Large intestine (tissue), 3 donors: ENCODE results near the gene DDOST. TPM values are rescaled to one million over a fixed set of nuclear protein-coding genes. Genes with fewer than 3 reads are reported as not detected.

ENCODE experiments used
- DNase-seq, 2 donors: peaks; one replicate each; pipeline versions ENCODE4 v3.0.0 to v3.0.0-alpha.2; 2013
- H3K27ac ChIP-seq: one replicate; pipeline ENCODE4 v1.5.1; 2013; ENCODE audit warnings: low read length
- H3K27me3 ChIP-seq: 2 replicates; pipeline ENCODE4 v1.6.1; 2013; ENCODE audit warnings: low read length; ENCODE audit not compliant: control insufficient read depth, insufficient read depth
- H3K36me3 ChIP-seq: 2 replicates; pipeline ENCODE4 v1.6.1; 2013; ENCODE audit warnings: low read length; ENCODE audit not compliant: control insufficient read depth, insufficient read depth
- H3K4me1 ChIP-seq: one replicate; pipeline ENCODE4 v1.6.1; 2013; ENCODE audit warnings: low read length; ENCODE audit not compliant: control insufficient read depth, insufficient read depth
- H3K4me3 ChIP-seq: one replicate; pipeline ENCODE4 v1.5.1; 2013; ENCODE audit warnings: low read length
- H3K9me3 ChIP-seq: one replicate; pipeline ENCODE4 v1.6.1; 2013; ENCODE audit warnings: mild to moderate bottlenecking, low read depth, low read length, moderate library complexity; ENCODE audit not compliant: control insufficient read depth
- WGBS: methylation state at CpG from one replicate; pipeline ENCODE4 v1.1.5; 2013; ENCODE audit warnings: low lambda C conversion rate; ENCODE audit not compliant: insufficient coverage; 5-methylcytosine and 5-hydroxymethylcytosine counted together
- polyA plus RNA-seq: library from polyadenylated mRNA; unstranded; fragments of 120-200 nt; gene quantifications from one replicate; pipeline ENCODE4 v1.2.1, GENCODE V29; 2013

DDOST gene
- polyA plus RNA-seq, 1 donor, result 201 TPM

DNA sequence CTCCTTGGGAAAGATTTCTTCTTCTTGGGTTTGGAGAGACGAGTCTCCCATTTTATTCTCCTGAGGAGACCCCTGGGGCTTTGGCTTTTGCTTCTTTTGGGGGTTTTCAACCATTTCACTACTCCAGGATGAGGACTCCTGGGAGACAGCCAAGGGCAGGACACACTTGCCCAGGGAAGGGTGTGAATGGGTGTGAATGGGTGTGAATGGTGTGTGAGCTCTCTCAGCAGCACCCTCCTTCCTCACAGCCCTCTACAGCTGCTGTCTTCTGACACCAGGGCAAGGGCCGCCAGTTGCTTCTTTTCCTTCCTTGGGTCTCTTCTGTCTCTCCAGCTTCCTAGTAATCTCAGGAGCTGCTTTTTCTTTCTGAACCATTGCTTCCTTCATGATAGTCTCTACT is 32.5 kb upstream of the DDOST start:
- peaks cover 3% of the 10 kb centered on the region for H3K9me3 ChIP-seq
- no peaks in the 10 kb centered on the region for H3K27me3 ChIP-seq
- H3K4me3 ChIP-seq, result no peak overlapping the region
- no peaks in the 10 kb centered on the region for H3K36me3 ChIP-seq
- H3K4me1 ChIP-seq, result peaks cover 4% of the 10 kb centered on the region
- no peak overlapping the region for H3K27ac ChIP-seq
- no peak for DNase-seq
- WGBS, result no CpG with 5 or more reads among the region's 2 CpGs

DNA sequence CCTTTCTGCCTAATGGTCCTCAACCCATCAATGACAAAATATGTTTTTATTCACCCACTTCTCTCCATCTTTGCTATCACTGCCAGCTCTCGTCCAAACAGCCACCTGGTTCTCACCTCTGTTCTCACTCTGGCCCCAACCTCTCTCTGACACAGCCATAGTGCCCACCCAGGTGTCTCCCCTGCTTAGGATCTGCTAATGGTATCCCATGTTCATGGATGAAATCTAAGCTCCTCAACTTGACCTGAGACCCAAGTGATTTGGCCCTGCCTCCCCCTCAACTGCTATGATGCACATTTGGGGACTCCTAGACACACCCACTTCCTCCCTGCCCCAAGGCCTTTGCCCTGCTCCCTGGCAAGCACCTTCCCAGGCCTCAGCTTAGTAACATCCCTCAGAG is 30.7 kb upstream of the DDOST start:
- no peak overlapping the region for H3K27ac ChIP-seq
- 83% methylated on average over 1 of the region's 1 CpG for WGBS
- peaks cover under 1% of the 10 kb centered on the region for H3K4me1 ChIP-seq
- no peaks in the 10 kb centered on the region for H3K36me3 ChIP-seq
- no peaks in the 10 kb centered on the region for H3K27me3 ChIP-seq
- DNase-seq, result no peak
- peaks cover 3% of the 10 kb centered on the region for H3K9me3 ChIP-seq
- no peak overlapping the region for H3K4me3 ChIP-seq

DNA sequence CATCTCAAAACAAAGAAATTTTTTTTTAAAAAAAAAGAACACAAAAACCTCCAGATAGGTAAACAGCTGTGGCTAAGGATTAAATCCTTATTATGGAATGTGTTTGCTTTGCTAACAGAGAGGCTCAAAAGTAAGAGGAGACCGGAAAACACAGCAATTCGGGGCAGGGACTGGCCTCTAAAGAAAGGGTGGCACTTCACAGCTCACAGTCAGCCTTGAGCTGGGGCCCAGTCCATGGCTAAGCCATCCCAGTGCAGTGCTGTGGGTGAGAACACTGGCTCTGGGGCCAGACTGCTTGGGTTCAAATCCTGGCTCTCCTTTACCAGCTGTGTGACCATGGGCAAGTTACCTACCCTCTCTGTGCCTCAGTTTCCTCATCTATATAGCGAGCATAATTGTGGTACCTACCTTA is 28.5 kb upstream of the DDOST start:
- no peak for DNase-seq
- H3K36me3 ChIP-seq, result no peaks in the 10 kb centered on the region
- no peak overlapping the region for H3K4me3 ChIP-seq
- no peak overlapping the region for H3K27ac ChIP-seq
- H3K9me3 ChIP-seq, result peaks cover 3% of the 10 kb centered on the region
- no CpG with 5 or more reads among the region's 3 CpGs for WGBS
- H3K27me3 ChIP-seq, result no peaks in the 10 kb centered on the region
- no peaks in the 10 kb centered on the region for H3K4me1 ChIP-seq

DNA sequence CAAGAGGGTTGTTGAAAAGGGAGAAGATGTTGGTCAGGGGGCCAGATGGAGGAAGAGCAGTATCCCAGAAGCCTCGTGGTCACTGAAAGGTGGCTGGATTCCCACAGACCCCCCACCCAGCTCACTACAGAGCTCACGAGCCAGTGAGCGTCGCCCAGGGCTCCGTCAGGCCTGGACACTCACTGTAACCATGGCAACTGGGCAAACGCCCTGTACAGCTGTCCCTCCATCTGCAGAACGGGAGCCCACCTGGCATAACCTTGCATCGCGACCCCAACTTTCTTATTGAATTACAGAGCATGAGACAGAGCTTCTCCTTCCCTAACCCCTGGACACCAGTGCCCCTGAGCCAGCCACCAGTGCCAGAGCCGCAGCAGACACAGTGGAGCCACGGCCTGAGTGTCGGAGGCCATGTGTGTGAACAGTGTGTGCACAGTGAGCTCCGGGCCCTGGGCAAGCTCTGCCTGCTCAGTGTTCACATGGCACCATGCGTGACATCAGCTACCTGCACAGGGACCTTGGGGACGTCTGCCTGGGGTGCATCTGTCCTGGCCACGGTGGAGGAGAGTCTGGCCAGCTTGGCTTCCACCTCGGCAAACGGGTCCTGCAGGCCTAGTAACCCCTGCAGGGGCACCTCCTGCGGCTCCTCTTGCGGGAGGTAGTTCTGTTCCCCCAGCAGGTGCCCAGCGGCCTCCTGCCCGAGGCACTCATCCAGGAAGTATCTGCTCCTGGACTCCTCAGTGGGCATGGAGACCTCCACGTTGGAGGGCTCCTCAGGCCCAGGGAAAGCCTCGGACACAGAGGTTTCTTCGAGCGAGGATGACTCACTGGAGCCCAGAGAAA is 25.9 kb upstream of the DDOST start:
- no peaks in the 10 kb centered on the region for H3K27me3 ChIP-seq
- H3K4me1 ChIP-seq, result no peaks in the 10 kb centered on the region
- no CpG with 5 or more reads among the region's 26 CpGs for WGBS
- peaks cover 3% of the 10 kb centered on the region for H3K9me3 ChIP-seq
- H3K4me3 ChIP-seq, result no peak overlapping the region
- H3K27ac ChIP-seq, result no peak overlapping the region
- DNase-seq, result no peak
- H3K36me3 ChIP-seq, result no peaks in the 10 kb centered on the region

DNA sequence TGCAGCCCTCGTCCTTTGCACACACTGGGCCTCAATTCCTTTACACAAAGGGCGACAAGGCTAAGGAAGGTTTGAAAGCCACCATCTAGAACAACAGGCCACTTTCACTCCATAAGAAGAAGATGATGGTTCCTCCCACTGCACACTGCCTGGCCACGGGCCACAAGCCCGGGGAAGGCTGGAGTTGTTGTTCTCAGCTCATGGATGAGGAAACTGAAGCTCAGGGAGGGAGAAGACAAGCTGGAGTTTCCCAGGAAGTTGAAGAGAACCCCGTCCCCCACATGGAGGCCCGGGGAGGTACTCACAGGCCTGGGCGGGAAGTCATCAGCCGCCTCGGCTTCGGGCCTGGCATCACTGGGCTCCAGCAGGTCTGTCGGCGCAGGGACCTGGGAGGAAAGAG is 24.6 kb upstream of the DDOST start:
- H3K4me1 ChIP-seq, result no peaks in the 10 kb centered on the region
- H3K27ac ChIP-seq, result no peak overlapping the region
- no peak for DNase-seq
- no peaks in the 10 kb centered on the region for H3K27me3 ChIP-seq
- no peaks in the 10 kb centered on the region for H3K36me3 ChIP-seq
- no peaks in the 10 kb centered on the region for H3K9me3 ChIP-seq
- no CpG with 5 or more reads among the region's 12 CpGs for WGBS
- no peak overlapping the region for H3K4me3 ChIP-seq

DNA sequence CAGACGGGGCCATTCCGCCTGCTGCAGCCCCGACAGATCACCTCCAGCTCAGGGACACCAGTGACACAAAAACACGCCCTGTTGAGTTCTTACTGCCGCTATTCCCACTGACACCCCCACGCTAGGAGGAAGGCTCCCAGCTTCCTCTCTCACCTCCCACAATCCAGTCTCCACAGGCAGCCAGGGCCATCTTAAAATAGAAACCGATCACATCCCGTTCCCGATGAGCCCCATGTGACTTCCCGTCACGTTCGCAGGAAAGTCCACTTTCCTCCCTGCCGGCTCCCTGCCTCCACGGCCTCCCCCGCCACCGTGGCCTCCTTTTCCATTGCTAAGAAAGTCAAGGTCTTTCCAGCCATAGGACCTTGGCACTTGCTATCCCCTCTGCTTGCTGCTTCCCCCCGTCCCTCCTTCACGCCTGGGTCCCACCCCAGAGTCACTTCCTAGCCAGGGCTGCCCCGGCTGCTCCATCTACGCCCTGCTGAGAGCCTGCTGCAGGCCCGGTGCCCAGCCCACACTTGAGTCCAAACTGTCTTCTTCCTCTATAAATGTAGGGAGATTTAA is 24.0 kb upstream of the DDOST start:
- Histone ChIP-seq H3K27ac (no peak overlapping the region), H3K4me3 (peak overlapping the region; percentile 6), H3K9me3 (no peaks in the 10 kb centered on the region), H3K27me3 (no peaks in the 10 kb centered on the region), H3K4me1 (no peaks in the 10 kb centered on the region), H3K36me3 (no peaks in the 10 kb centered on the region)
- no peak for DNase-seq
- WGBS, result 73% methylated on average over 2 of the region's 21 CpGs

DNA sequence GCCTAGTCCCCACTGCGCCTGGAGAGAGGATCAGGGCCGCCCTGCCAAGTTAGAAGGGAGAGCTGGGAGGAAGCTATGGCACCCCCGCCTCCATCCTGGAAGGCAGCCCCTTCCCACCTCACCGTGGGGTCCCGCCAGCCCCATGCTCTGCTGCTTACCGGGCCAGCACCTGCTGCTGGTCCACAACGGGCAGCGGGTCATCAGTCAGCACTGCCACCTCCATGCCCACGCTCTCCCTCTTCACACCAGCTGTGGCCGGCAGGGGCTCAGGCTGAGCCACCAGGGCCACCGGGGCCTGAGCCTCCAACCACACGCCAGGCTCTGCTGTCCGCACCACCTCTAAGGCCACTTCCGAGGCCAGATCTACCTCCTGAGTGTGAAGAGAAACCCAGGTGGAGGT is 23.5 kb upstream of the DDOST start:
- no CpG with 5 or more reads among the region's 14 CpGs for WGBS
- Histone ChIP-seq H3K9me3 (no peaks in the 10 kb centered on the region), H3K4me1 (no peaks in the 10 kb centered on the region), H3K36me3 (no peaks in the 10 kb centered on the region), H3K27ac (no peak overlapping the region), H3K4me3 (peak overlapping the region; percentile 6), H3K27me3 (no peaks in the 10 kb centered on the region)
- no peak for DNase-seq

DNA sequence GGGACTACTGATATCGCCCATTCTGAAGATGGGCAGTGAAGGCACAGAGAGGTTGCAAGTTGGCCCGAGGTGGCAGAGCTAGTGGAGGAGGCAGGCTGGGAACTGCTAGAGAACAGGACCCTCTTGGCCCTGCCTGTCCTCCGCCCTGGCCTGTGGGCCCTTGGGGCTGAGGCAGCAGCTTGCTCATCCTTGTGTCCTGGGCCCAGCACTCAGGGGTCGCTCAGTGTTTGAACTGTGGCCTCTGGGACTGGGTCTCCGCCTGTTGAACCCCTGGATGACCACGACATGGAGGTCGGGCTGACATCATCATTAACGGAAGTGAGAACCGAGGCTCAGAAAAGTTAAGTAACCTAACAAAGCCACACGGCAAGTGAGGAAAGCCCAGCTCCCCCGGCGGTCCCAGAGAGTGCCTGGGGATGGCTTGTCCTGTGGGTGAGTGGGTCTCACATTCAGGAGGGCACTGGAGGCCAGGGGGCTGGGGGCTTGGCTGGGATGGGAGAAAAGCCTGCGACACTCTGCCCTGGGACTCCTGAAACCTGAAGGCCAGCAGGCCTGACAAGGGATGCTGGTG is 23.0 kb upstream of the DDOST start:
- DNase-seq, result no peak
- H3K27ac ChIP-seq, result no peak overlapping the region
- H3K4me3 ChIP-seq, result no peak overlapping the region
- no peaks in the 10 kb centered on the region for H3K36me3 ChIP-seq
- H3K27me3 ChIP-seq, result no peaks in the 10 kb centered on the region
- no peaks in the 10 kb centered on the region for H3K4me1 ChIP-seq
- H3K9me3 ChIP-seq, result no peaks in the 10 kb centered on the region
- WGBS, result no CpG with 5 or more reads among the region's 13 CpGs

DNA sequence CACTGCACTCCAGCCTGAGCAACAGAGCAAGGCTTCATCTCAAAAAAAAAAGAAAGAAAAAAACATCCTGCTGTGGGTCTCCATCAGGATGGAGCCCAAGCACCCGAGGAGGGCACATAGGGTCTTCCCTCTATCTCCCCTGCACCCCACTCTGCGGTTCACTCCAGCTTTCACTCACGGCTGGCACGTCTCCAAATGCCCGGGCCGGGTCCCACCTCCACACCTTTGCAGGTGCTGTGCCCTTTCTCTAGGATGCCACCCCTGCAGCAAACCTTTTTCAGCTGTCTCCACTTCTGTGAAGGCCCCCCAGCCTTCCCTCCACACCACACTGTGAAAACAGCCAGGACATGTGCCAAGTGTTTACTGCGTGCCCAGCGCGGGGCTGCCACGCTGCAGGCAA is 22.4 kb upstream of the DDOST start:
- no peaks in the 10 kb centered on the region for H3K36me3 ChIP-seq
- WGBS, result no CpG with 5 or more reads among the region's 10 CpGs
- no peak for DNase-seq
- no peaks in the 10 kb centered on the region for H3K9me3 ChIP-seq
- no peak overlapping the region for H3K27ac ChIP-seq
- no peaks in the 10 kb centered on the region for H3K4me1 ChIP-seq
- no peaks in the 10 kb centered on the region for H3K27me3 ChIP-seq
- no peak overlapping the region for H3K4me3 ChIP-seq

DNA sequence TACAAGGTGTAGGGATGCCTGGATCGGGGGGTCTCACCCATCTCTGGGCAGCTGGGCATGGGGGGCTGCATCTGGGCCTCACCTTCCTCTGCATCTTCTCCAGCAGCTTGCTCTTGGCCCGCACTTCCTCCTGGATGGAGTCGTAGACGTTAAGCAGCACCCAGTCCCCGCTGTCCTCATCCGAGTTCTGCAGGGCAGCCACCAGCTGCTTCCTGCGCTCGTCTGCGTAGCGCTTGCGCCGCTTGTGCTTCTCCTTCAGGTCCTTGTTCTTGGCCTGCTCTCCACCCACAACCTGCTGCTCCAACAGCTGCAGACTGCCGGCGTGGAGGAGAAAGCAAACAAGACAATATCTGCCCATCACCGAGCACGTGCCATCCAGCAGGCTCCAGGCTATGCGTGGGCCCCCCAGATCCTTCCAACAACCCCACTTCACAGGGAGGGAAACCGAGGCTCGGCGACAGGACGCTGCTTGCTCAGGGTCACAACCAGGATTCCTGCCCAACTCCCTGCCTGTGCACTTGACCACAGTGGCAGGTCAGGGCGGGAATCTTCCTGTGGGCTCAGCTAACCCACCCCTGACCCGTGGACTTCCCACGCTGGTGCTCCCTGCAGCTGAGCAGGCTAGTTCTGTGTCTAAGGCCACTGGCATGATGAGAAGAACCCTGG is 21.5 kb upstream of the DDOST start:
- WGBS, result no CpG with 5 or more reads among the region's 24 CpGs
- H3K27ac ChIP-seq, result no peak overlapping the region
- no peaks in the 10 kb centered on the region for H3K9me3 ChIP-seq
- H3K4me3 ChIP-seq, result no peak overlapping the region
- no peaks in the 10 kb centered on the region for H3K4me1 ChIP-seq
- H3K27me3 ChIP-seq, result no peaks in the 10 kb centered on the region
- no peak for DNase-seq
- no peaks in the 10 kb centered on the region for H3K36me3 ChIP-seq
